WERI-Rb-1 (cell line): ENCODE data around the gene MYH6.
"Not testable (repeated sequence)": the region's sequence is repeated elsewhere in the genome, so short reads cannot be mapped to it uniquely, and the experiment has no call there.

Source experiments
- DNase-seq: peaks from one replicate; pipeline ENCODE4 v3.0.0-alpha.2; 2020
- H3K27ac ChIP-seq: fragments of 250-450 bp; sonication (Bioruptor Pico); 2 replicates; pipeline ENCODE4 v1.5.1; 2020; ENCODE audit warnings: mild to moderate bottlenecking, moderate library complexity
- H3K27me3 ChIP-seq: fragments of 250-450 bp; sonication (Bioruptor Pico); 2 replicates; pipeline ENCODE4 v1.5.1; 2021; ENCODE audit warnings: mild to moderate bottlenecking, low read depth, moderate library complexity; ENCODE audit not compliant: insufficient read depth, severe bottlenecking
- H3K36me3 ChIP-seq: fragments of 250-450 bp; sonication (Bioruptor Pico); 2 replicates; pipeline ENCODE4 v1.5.1; 2020; ENCODE audit warnings: mild to moderate bottlenecking, moderate library complexity
- H3K4me3 ChIP-seq: 2 replicates; pipeline ENCODE4 v1.5.1; 2011; ENCODE audit warnings: low read depth, mild to moderate bottlenecking, control low read depth, low read length
- H3K9me3 ChIP-seq: fragments of 250-450 bp; sonication (Bioruptor Pico); 2 replicates; pipeline ENCODE4 v1.5.1; 2021; ENCODE audit warnings: mild to moderate bottlenecking, moderate library complexity; ENCODE audit not compliant: severe bottlenecking
- CTCF ChIP-seq: IDR thresholded peaks from 2 replicates; pipeline ENCODE4 v1.5.1; 2011; ENCODE audit warnings: low read depth, mild to moderate bottlenecking, control low read depth, inconsistent platforms, low read length

MYH6 gene

GRCh38 chr14:23386999-23387398, 21.1 kb downstream of the MYH6 start:
- H3K27ac ChIP-seq, result no peak overlapping the region
- no peak for DNase-seq
- no peaks in the 10 kb centered on the region for H3K9me3 ChIP-seq
- no peaks in the 10 kb centered on the region for H3K27me3 ChIP-seq
- no peak for TF ChIP-seq CTCF
- H3K4me3 ChIP-seq, result no peak overlapping the region
- H3K36me3 ChIP-seq, result no peaks in the 10 kb centered on the region

- H3K27ac ChIP-seq, DNase-seq, H3K4me3 ChIP-seq, H3K27me3 ChIP-seq, H3K9me3 ChIP-seq, H3K36me3 ChIP-seq: not testable (repeated sequence)
These were observed 21.8 kb downstream of the MYH6 start for GRCh38 chr14:23386266-23386657.

- DNase-seq, result no peak
- H3K27me3 ChIP-seq, result no peaks in the 10 kb centered on the region
- no peak overlapping the region for H3K27ac ChIP-seq
- H3K36me3 ChIP-seq, result no peaks in the 10 kb centered on the region
- no peaks in the 10 kb centered on the region for H3K9me3 ChIP-seq
- no peak overlapping the region for H3K4me3 ChIP-seq
- no peak for TF ChIP-seq CTCF
These were observed 22.3 kb downstream of the MYH6 start for GRCh38 chr14:23385642-23386265.

- Histone ChIP-seq H3K36me3 (no peaks in the 10 kb centered on the region), H3K4me3 (no peak overlapping the region), H3K27ac (no peak overlapping the region), H3K9me3 (no peaks in the 10 kb centered on the region), H3K27me3 (no peaks in the 10 kb centered on the region)
- no peak for DNase-seq
- no peak for TF ChIP-seq CTCF
These were observed 22.8 kb downstream of the MYH6 start for GRCh38 chr14:23385244-23385641.

- Histone ChIP-seq H3K36me3 (no peaks in the 10 kb centered on the region), H3K27ac (no peak overlapping the region), H3K4me3 (no peak overlapping the region), H3K9me3 (no peaks in the 10 kb centered on the region), H3K27me3 (no peaks in the 10 kb centered on the region)
- no peak for TF ChIP-seq CTCF
- no peak for DNase-seq
These were observed 23.6 kb downstream of the MYH6 start for GRCh38 chr14:23384364-23385080.

GRCh38 chr14:23382731-23383440, 25.2 kb downstream of the MYH6 start:
- Histone ChIP-seq H3K4me3 (no peak overlapping the region), H3K36me3 (no peaks in the 10 kb centered on the region), H3K9me3 (no peaks in the 10 kb centered on the region), H3K27ac (no peak overlapping the region), H3K27me3 (no peaks in the 10 kb centered on the region)
- DNase-seq, result no peak
- no peak for TF ChIP-seq CTCF
